HS-27A (cell line): ENCODE results near the gene WAPL.

Source experiments
- DNase-seq: peaks from one replicate; pipeline ENCODE4 v3.0.0-alpha.2; 2012; ENCODE audit warnings: low read depth, missing footprints

The WAPL gene

DNA sequence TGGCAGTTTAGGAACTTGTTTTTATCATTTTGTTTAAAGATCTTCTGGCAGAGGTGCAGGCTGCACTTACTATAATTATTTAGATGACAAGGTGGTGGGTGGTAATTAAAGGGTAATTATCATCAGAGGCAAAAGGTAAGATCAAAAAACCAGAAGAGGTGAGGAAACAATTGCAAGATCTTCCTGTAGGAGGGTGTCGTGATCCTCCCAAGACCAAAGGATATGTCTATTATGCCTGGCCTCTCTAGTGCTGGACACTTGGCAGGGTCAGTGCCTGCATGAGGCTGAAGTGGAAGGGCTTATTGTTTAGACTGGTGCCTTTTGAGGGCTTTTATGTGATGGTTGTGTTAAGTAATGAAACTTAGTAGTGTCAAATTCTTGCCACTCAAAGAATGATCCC, 1.8 kb upstream of the WAPL start:
- no peak for DNase-seq

DNA sequence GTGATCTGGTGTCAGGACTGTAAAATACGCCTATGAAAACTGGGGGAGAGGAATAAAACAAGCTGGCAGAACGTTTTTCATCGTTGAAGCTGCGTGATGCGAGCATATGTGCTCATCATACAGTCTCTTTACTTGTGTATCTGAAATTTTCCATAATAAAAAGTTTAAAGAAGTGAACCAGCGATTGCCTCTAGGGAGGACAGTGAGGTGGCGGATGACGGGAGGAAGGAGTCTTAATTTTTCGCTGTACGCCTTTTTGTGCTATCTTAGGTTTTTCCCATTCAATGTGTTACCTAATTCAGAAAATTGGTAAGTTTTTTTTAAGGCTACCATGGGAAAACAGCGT, 891 bp upstream of the WAPL start:
- DNase-seq, result no peak

DNA sequence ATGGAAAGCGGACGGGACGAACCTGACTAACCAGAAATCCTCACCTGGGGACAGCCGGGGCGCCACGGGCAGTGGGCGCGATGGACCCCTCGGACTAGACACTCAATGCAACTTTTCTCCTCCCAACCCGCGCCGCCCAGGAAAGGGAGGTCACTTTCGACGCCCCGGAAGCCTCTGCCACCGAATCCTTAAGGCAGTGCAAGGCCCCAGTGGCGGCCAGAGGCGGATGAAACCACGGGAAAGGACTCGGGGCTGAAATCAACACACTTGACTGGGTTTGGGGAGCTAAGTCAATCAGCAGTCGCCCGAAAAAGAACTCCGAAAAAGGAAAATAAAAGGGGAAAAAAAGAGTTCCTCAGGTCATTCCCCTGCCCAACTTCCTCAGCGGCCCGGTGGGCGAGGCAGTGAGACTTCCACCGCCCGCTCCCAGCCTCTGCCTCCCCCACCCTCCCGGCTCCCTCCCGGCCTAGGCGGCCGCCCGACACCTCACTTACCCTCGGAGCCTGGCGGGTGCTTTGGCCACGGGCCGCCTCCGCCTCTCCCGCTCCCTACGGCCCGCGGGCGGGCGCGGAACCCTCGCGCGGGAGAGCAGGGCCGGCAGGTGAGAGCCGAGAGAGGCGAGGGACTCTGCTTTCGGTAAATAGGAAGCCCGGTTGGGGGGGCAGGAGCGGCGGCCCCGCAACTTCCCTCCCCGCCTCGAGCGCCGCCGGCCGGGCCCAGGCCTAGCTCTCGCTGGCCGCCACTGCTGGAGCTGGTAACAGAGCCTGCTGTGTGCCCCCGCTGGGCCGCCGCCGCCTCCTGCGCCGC, 518 bp downstream of the WAPL start:
- no peak for DNase-seq

DNA sequence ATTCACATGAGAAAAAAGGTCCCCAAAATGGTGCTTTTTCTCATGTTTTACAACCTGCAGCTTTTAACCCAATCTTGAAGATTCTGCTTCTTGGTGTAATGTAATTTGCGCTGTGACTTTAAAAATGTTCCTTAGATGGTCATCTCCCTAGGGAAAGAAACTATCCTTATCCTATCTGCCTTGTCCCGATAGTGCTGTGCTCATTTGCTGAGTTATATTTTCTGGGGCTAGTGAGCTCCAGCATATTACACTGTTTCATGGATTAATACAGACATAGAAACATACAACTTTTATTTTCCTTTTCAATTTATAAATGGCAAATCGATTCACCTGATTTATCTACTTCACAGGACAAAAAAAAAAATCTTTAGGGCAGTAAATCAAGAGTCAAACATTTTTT, 2.8 kb downstream of the WAPL start:
- DNase-seq, result no peak

DNA sequence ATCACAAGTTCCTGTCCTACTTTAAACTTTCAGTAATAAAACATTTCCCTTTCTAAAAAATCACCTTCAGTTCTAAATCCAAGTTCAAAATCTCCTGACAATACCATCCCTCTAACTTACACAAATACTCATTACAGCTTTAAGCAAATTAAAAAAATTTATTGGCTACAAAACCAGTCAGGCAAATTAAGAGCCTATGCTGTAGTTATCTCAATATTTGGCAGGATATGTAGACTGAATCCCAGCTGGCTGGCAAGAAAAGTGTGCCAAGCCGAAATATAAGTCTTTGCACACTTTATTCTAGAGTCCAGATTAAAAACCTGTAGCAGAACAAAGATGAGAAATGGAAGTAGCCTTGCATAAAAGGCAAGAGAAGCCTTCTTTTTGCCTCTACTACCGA, 9.5 kb downstream of the WAPL start:
- no peak for DNase-seq

DNA sequence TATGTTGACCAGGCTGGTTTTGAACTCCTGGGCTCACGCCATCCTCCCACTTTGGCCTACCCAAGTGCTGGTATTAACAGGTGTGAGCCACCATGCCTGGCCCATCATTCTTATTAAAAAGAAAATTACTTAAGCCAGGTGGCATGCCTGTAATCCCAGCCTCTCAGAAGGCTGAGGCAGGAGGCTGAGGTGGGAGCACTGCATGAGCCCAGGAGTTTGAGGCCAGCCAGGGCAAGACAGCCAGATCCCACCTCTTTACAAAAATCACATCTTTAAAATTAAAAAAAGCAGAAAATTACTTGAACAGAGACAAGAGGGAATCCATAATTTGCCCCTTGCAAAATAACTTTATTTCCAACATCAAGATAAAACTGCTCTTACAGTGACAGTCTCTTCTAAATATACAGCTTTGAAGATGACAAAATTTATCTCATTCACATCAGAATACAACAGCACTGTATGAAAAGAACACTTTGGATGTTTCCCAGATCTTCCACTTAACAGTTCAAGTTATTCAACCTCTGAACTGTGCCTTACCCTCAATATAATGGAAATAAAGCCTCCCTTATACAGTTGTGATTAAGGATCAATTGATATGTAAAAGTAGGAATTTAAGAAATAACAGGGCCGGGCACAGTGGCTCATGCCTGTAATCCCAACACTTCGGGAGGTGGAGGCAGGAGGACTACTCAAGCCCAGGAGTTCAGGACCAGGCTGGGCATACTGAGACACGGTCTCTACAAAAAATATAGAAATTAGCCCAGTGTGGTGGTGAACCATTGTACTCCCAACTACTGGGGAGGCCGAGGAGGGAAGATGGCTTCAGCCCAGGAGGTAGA, 10.3 kb downstream of the WAPL start:
- no peak for DNase-seq

DNA sequence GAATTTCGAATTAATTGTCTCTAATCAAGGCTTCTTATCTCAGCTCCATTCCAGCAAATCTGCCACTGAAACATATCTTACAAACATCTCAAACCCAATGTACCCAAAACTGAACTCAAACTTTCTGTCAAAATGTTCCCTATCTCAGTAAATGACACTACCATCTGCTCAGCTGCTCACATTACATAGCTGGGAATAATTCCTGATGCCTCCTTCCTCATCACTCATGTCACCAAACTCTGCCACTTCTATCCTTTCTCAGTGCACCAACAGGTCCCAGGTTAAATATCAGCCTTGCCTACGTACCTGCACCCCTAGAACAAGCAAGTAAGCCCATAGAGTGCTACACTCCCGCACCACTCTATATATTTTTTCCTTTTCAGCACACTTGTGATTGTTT, 12.4 kb downstream of the WAPL start:
- no peak for DNase-seq

DNA sequence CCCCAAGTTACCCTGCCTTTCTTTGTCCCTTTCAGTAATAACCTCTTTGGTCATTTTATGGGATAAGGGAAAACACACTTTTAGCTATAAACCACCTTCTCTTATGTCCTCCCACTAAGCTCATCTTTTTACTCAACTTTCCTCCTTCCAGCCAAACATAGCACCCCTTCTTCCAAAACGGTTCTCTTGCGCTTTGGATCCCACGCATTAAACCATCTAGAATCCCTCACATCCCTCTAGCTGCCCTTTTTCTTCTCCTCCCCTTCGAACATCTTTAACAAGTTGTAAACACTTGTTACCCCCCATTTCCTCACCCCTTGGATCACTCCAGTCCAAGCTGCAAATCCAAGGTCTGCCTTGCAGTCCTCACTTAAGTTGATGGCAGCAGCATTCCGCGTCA, 13.4 kb downstream of the WAPL start:
- no peak for DNase-seq

DNA sequence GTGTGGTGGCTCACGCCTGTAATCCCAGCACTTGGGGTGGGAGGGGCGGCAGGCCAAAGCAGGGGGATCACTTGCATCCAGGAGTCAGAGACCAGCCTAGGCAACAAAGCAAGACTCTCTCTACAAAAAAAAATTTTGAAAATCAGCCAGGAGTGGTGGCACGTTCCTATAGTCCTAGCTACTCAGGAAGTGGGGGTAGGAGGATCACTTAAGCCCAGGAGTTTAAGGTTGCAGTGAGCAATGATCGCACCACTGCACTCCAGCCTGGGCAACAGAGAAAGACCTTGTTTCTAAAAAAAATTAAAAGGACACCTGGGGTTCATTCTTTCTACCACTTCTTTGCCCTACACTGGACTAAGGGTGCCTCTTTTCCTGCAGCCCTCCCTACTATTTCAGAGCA, 15.1 kb downstream of the WAPL start:
- DNase-seq, result no peak

DNA sequence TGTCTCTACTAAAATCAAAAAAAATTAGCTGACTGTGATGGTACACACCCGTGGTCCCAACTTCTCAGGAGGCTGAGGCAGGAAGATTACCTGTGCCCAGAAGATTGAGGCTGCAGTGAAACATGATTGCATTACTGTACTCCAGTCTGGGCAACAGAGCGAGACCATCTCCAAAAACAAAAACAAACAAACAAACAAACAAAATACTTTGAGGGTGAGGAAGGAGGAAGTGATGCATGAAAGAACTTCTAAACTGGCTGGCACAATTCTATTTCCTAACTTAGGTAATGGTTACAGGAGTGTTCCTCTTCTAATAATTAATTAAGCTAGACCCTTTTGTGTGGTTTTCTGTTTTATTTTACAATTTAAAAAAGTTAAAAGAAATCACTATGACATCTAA, 15.5 kb downstream of the WAPL start:
- no peak for DNase-seq

DNA sequence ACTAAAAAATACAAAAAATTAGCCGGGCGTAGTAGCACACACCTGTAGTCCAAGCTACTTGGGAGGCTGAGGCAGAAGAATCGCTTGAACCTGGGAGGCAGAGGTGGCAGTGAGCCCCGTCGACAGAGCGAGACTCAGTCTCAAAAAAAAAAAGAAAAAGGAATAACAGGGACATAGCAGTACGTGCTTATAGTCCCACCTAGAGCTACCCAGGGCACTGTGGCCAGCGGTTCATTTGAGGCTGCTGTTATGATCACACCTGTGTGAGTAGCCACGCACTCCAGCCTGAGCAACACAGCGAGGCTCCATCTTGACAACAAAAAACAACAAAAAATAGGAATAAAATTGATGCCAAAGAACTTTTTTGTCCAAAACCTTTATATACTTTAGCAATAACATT, 17.1 kb downstream of the WAPL start:
- DNase-seq, result no peak

DNA sequence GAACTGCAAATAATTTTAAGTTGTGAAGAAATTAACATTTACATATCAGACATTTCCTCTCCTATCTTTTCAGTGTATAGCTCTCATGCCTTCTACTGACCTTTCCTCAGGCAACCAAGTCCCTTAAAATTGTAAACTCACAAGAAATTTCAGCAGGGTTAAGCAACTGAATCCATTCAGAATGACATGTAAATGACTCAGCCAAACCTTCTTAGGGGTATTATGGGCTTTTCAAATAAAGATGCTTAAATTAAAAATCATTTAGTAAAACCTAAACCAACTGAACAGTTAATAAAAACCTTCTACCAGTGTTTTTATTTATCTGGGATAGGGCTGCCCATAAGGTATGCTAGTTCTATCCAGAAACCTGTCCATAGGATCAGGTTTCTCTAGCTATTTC, 20.7 kb downstream of the WAPL start:
- DNase-seq, result no peak

DNA sequence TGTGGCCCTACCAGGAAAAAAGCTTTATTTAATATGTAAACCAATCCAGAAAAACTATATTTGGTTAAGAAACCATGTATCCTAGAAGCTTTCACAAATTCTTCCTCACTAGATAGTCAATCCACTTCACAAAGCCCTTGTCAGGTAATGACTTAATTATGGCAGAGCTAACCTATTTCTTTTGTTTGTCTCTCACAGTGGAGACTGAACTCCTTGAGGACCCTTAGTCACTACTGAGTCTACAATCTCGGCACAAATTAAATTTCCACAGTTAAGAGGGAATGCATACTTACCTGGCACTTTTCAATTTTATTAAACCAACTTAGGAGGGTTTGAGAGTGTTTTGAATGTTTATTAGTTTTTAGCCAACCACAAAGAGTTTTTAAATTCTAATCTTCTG, 23.0 kb downstream of the WAPL start:
- no peak for DNase-seq

DNA sequence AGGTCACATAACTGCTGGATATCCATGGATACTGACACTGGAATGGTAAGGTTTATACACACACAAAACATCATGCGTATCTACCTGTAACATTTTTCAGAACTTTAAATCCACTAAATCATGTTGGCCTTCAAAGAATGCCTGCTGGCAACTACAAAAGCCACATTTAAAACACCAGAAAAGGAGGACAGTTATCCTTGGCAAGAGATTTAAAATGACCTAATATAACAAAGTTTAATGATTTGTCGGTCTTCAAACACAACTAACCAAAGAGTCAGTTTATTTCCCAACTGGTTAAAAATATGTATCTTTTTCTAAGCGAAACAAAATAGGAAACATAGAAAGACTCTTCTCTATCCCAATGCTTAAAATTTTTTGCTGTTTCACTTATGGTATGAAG, 24.0 kb downstream of the WAPL start:
- DNase-seq, result no peak

DNA sequence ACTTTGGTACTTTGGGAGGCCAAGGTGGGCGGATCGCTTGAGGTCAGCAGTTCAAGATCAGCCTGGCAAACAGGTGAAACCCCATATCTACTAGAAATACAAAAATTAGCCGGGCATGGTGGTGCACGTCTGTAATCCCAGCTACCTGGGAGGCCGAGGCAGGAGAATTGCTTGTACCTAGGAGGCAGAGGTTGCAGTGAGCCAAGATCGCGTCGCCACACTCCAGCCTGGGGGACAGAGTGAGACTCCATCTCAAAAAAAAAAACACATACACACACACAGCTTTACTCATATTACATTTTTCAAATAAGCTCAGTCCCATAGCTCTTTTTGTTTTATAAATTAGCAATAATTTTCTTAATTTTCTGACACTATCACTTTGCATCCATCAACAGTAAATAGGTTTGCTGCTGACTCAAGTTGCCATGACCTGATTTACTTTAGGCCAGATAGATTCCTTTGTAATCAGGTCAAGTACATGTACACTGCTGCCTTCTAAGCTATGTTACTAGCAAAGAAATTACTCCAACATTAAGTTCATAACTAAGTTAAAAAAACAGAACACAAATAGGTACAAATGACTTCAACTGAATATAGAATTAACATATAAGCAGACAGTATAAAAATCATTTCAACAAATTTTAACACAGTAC, 31.5 kb downstream of the WAPL start:
- no peak for DNase-seq

DNA sequence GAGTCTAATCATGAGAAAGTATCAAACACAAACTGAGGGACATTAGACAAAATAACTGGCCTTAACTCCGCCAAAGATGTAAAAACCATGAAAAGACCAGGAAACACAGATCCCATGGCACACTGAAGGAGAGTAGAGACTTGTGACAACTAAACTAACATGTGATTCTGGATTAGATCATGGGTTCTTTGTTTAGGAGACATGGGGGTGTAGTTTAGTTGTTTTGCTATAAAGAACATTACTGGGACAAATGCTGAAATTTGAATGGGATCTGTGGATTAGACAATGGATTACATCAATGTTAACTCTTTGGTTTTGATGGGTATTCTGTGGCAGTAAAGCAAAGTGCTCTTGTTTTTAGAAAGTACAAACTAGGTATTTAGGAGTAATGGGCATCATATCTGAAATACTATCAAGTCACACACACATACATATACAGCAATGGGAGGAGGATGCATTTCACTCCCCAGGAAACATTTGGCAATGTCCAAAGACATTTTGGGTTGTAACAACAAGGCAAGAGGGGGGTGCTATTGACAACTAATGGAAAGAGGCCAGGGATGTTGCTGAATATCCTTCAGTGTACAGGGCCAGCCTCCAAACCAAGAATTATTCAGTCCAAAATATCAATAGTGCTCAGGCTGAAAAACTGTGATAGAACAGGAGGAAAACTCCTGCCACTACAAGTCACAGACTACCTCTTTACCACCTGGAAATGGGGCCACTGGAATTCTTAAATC, 32.4 kb downstream of the WAPL start:
- DNase-seq, result no peak

DNA sequence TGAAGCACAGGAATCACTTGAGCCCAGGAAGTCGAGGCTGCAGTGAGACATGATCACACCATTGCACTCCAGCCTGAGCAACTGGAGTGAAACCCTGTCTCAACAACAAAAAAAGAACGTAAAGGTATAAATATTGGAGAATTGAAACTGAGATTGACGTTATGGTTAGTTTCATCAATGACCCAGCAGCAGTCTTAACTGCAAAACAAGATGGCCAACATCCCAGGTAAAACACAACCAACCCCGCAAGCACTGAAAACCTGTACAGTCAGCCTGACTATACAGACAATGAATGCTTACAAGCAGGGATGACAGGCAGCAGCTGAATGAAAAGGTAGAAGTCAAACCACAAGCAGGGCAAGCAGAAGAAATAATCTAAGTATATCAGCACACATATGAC, 34.7 kb downstream of the WAPL start:
- DNase-seq, result no peak

DNA sequence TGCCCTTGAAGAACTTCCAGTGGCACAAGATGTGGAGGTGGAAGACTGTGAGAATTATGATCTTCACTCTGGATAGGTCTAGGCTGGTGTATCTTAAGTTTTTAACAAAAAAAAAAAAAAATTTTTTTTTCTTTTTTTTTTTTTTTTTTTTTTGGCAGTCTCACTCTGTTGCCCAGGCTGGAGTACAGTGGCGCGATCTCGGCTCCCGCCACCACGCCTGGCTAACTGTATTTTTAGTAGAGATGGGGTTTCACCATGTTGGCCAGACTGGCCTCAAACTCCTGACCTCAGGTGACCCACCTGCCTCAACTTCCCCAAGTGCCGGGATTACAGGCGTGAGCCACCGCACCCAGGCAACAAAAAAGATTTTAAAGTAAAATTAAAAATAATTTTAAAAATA, 37.9 kb downstream of the WAPL start:
- no peak for DNase-seq

DNA sequence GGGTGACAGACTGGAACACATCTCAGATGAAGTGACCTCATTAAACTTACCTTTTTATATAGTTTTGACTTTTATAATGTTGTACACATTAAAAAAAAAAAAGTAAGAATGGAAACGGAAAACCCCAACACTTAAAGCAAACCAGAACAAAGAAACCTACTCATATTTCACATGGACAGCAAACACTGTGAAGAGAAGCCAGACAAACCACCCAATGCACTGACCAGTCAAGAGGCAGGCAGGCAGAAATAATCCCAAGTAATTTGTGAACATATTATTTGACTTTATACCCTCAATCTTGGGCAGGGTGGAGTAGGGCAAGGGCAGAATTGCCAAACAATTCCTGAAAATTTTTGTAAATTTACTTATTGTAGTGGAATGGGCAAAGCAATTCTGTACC, 39.8 kb downstream of the WAPL start:
- no peak for DNase-seq

DNA sequence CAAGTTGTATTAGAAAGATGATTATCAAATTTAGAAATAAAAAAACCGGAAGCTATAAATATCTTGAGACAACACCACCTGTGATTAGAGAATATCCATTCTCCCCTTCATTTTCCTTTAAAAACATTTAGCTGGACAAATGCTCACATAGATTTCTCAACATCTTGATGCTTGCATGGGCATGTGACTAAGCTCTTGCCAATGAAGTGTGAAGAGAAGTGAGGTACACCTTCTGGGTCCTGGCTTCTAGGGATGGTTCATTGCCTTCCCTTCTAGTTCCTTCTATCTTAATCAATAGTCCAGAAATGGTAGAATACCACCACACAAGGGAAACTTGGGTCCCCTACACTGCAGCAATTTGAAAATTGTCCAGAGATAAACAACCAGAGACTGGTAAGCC, 41.0 kb downstream of the WAPL start:
- no peak for DNase-seq

DNA sequence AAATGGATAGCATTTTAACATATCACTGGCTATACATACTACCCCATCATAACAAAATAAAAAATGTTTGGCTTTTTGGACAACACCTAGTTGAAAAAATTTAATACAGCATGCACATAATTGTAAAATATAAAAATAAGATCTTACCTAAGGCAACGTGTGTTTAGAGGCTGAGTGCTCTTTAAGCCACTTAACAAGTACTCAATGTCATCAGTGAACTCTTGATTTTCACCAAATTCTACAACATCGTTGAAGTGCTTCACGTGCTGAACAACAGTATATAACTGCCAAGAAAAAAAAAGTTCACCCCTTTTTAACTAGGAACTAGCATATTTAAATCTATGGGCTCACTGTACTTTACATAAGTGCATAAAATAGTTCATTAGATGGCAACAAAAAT, 49.5 kb downstream of the WAPL start:
- DNase-seq, result no peak

DNA sequence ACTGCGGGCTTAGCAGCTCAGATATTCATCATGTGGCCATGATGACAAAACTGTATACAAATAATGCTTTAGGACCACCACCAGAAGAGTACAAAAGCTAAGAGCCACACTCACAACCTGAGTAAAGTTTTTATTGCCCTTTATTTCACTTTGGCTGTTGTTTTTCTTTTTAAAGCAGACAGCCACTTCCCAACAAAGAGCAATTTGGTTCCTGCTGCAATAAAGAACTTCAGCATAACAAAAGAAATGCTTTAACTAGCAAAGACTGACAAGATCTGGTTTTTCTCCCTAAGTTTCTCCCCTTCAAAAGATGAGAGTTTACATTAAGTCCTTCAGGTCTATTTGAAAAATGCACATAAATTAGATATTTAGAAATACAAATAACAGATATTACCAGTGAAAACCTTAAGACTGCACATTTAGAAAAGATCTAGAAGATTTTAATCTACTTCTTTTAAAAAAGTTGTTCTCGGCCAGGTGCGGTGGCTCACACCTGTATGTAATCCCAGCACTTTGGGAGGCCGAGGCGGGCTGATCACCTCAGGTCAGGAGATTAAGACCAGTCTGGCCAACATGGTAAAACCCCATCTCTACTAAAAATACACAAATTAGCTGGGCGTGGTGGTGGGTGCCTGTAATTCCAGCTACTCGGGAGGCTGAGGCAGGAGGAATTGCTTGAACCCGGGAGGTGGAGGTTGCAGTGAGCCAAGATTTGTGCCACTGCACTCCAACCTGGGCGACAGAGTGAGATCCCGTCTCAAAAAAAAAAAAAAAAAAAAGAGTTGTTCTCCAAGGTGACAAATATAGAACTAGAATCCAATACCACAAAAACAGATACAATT, 59.4 kb downstream of the WAPL start:
- DNase-seq, result no peak
